Ascending aorta (tissue), 2 donors: Measurements from ENCODE around the gene ASGR1. TPM values are rescaled to one million over a fixed set of nuclear protein-coding genes. Genes with fewer than 3 reads are reported as not detected.

Source experiments
- DNase-seq, 2 donors: peaks; one replicate each; pipeline ENCODE4 v3.0.0-alpha.2; 2019; ENCODE audit warnings: low spot score in 2 of 2
- H3K27ac ChIP-seq, 2 donors: fragments of 200-600 bp; sonication (generic); one replicate each; pipeline ENCODE4 v1.5.1; 2016 to 2017; ENCODE audit warnings: mild to moderate bottlenecking in 1 of 2
- H3K27me3 ChIP-seq: fragments of 200-600 bp; sonication (generic); one replicate; pipeline ENCODE4 v1.5.1; 2017
- H3K36me3 ChIP-seq, 2 donors: fragments of 200-600 bp; sonication (generic); one replicate each; pipeline ENCODE4 v1.5.1; 2016
- H3K4me1 ChIP-seq, 2 donors: fragments of 200-600 bp; sonication (generic); one replicate each; pipeline ENCODE4 v1.5.1; 2016 to 2017; ENCODE audit warnings: mild to moderate bottlenecking in 1 of 2
- H3K4me3 ChIP-seq, 2 donors: fragments of 200-600 bp; sonication (generic); one replicate each; pipeline ENCODE4 v1.5.1; 2016 to 2017; ENCODE audit warnings: mild to moderate bottlenecking in 1 of 2
- H3K9me3 ChIP-seq, 2 donors: fragments of 200-600 bp; sonication (generic); one replicate each; pipeline ENCODE4 v1.5.1; 2016
- CTCF ChIP-seq, 3 experiments: fragments of 200-600 bp in 2 of 3; fragments of 450-650 bp in 1 of 3; sonication (generic) in 2 of 3; IDR thresholded peaks; one replicate each; pipeline ENCODE4 v1.5.1; 2016 to 2019; ENCODE audit warnings: antibody characterized with exemption in 3 of 3, mild to moderate bottlenecking in 1 of 3, moderate library complexity in 1 of 3
- intact Hi-C: fragments of 100-400 bp; cut with DNase I; formaldehyde crosslinking; loops from one replicate; pipeline ENCODE4 v1.15.1; 2023
- total RNA-seq: library from RNA; depleted of rRNA; stranded (reverse); fragments of >200 nt; gene quantifications from one replicate; pipeline ENCODE4 v1.1.0, GENCODE V29; 2016

Gene ASGR1
- total RNA-seq, 1 donor from 2014 or later = 3.9 TPM

DNA sequence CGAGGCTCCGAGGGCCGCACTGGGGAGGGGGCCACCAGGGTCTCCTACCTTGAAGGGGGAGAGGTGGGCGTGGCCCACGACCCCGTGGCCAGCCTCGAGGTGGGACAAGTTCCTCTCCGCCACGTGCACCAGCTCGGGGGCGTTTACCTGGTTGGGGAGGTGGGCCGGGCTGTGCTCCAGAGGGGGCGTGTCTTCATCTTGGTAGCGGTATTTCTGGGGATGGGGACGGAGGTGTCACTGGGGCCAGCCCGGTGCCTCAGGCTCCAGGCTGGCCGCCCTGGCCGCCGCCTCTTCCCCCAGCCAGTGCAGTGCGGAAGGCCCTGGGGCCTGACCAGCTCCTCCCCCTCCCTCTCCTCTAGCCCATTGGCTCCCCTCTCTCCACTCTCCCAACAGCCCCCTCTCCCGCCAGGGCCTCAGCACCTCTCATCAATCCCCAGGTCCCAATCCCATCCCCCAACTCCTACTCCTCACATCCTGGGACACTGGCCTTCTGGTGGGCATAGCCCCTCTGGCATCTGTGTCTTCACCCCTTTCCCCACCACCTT is 28.9 kb upstream of the ASGR1 start:
- H3K4me1 ChIP-seq = peaks cover 0 to 10% of the 10 kb centered on the region in 2 donors
- no peak for TF ChIP-seq CTCF (IDR thresholded peaks at IDR 0.05)

GRCh38 chr17:7207120-7208001 is 28.2 kb upstream of the ASGR1 start:
- no peak overlapping the region for H3K27ac ChIP-seq
- no peak for TF ChIP-seq CTCF (IDR thresholded peaks at IDR 0.05)
- peaks cover 0 to 10% of the 10 kb centered on the region in 2 donors for H3K4me1 ChIP-seq
- peaks cover 8 to 13% of the 10 kb centered on the region in 2 donors for H3K36me3 ChIP-seq
- intact Hi-C loops = no loop called here
- no peak overlapping the region for H3K4me3 ChIP-seq
- H3K9me3 ChIP-seq = no peaks in the 10 kb centered on the region
- no peaks in the 10 kb centered on the region for H3K27me3 ChIP-seq
- DNase-seq = no peak

More for the DNA sequence above, 28.9 kb upstream of the ASGR1 start:
- Histone ChIP-seq H3K27ac (no peak overlapping the region), H3K36me3 (peaks cover 1 to 6% of the 10 kb centered on the region in 2 donors), H3K27me3 (no peaks in the 10 kb centered on the region), H3K4me3 (no peak overlapping the region), H3K9me3 (no peaks in the 10 kb centered on the region)
- intact Hi-C loops = no loop called here
- DNase-seq = no peak

- TF ChIP-seq CTCF (IDR thresholded peaks at IDR 0.05) = no peak
- Histone ChIP-seq H3K27me3 (no peaks in the 10 kb centered on the region), H3K9me3 (no peaks in the 10 kb centered on the region), H3K4me1 (peaks cover 0 to 10% of the 10 kb centered on the region in 2 donors), H3K4me3 (peak overlapping the region; percentile 55 to 71), H3K36me3 (peaks cover 13 to 21% of the 10 kb centered on the region in 2 donors), H3K27ac (peak overlapping the region; percentile 67 to 69)
- intact Hi-C loops = loop anchor here (1.0 kb wide), 1 partner anchor 9 kb away; no protein-coding TSS in a partner anchor
- no peak for DNase-seq
Measured at GRCh38 chr17:7205561-7205960, 26.4 kb upstream of the ASGR1 start.

GRCh38 chr17:7204828-7205461 is 25.8 kb upstream of the ASGR1 start:
- Histone ChIP-seq H3K9me3 (no peaks in the 10 kb centered on the region), H3K27me3 (no peaks in the 10 kb centered on the region), H3K4me1 (peaks cover 0 to 10% of the 10 kb centered on the region in 2 donors), H3K27ac (peak overlapping the region; percentile 67 to 69), H3K4me3 (peak overlapping the region; percentile 55 to 71), H3K36me3 (peaks cover 13 to 21% of the 10 kb centered on the region in 2 donors)
- no peak for TF ChIP-seq CTCF (IDR thresholded peaks at IDR 0.05)
- intact Hi-C loops = loop anchor here (1.0 kb wide), 1 partner anchor 9 kb away; no protein-coding TSS in a partner anchor
- peak; percentile 66 to 92 for DNase-seq

DNA sequence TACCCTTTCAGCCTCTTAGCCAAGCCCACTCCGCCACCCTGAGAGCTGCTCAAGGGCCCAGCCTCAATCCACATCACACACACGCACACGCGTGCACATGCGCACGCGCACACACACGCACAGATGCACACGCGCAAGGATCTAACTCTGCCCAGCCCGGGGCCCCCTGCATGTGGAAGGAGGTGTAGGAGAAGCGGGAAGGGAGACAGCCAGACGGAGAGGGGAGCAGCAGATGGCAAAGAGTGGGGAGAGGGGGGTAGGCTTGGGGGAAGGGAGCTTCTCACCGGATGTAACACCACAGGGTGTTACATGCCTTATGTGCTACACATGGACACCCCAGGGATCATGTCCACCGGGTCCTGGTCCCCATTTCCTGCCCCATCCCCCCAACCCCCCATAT is 25.2 kb upstream of the ASGR1 start:
- Histone ChIP-seq H3K36me3 (peaks cover 13 to 21% of the 10 kb centered on the region in 2 donors), H3K4me3 (peak overlapping the region; percentile 55 to 71), H3K27ac (peak overlapping the region; percentile 67 to 69), H3K4me1 (peaks cover 0 to 10% of the 10 kb centered on the region in 2 donors), H3K9me3 (no peaks in the 10 kb centered on the region), H3K27me3 (no peaks in the 10 kb centered on the region)
- DNase-seq = no peak
- TF ChIP-seq CTCF (IDR thresholded peaks at IDR 0.05) = no peak
- intact Hi-C loops = no loop called here
